DMS79 (cell line): Measurements from ENCODE around the gene MAST4.

Source experiments
- DNase-seq: peaks from one replicate; lab custom pipeline; 2025; lab: John Stamatoyannopoulos, UW

Gene MAST4

GRCh38 chr5:66874004-66874403 lies 277.8 kb downstream of the MAST4 start:
- DNase-seq: no peak

DNA sequence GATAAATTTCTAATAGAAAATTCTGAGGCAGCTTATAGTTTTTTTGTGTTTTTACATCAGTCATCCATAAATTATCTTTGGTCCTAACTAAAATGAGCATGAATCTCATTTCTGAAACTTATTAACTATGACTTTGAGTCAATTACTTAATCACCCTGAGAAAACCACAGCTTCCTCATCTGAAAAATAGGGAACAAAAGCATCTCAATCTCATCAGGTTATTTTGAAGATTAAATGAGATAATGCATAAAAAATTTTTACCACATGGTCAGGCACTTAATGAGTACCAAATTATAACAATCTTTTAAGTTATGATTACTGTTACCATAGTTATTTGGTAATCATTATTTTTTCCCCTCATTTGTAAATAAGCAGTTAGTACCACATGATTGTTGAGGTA lies 279.1 kb downstream of the MAST4 start:
- DNase-seq: no peak

DNA sequence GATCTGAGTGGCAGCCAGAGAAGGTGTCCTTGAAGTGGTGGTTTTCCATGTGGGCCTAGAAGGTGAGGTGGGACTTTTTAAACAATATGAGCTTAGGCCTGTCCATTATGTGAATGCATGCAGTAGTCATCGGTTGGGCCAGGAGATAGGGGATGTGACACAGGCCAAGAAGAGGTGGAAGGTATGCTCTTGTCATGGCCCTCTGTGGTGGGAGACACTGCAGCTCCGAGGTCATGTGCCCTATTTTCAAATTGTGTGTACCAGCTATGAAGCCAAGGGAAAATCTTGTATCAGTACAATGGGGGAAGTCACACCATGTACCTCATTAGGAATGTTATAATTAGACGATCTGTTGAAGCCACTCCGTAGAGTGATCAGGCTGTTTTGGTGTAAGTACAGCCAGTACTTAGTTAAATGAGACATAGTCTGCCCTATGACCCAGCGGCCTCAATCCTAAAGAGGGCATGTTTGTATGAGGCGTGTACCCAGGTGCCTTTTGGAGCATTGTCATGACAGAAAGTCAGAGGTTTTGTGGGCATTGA lies 280.1 kb downstream of the MAST4 start:
- no peak for DNase-seq

DNA sequence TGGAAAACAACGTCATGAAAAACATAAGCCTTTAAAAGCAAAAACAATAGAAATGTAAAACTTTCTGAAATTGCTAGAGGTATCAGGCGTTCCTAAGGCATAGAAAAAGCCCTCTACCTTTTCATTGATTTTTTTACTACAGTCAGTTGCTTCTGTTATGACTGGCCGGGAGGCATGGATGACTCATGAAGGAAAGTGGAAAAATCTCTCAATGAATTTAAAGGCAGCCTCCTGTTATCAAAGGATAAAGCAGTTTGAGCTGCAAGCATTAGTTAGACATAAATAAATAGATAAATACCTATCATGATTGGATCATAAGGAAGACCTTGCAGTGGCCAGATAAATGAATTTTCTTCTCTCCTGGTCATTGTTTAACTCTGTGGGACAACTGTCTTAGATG lies 281.6 kb downstream of the MAST4 start:
- DNase-seq: no peak

GRCh38 chr5:66880401-66880800 lies 284.2 kb downstream of the MAST4 start:
- no peak for DNase-seq

GRCh38 chr5:66881480-66882161 lies 285.4 kb downstream of the MAST4 start:
- DNase-seq: no peak

DNA sequence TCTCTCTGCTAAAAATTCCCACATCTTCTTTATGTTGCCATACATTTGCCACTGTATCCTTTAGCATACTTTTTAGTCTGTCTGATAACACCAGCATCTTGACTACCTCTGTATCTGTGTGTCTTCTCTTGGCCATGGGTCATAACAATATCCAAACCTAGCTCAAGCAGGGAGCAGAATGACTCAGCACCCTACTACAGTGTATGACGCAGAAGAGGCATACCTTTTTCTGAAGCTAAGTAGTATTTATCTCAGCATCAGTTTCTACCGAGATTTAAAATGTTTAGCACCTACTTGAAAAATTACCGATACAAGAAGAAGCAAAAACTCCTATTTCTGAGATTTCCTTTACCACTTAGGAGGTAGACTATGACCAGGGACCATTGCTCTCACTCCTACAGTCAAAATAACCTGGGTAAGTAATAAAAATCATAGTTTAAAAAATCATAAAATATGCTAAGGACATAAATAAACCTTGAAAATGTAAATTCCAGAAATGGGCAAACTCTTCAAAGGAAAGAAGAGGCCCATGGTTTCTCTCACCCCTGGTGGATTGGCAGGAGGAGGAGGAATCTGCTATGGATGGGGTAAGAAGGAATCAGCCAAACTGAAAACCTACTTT lies 286.5 kb downstream of the MAST4 start:
- DNase-seq: no peak

GRCh38 chr5:66884564-66885243 lies 288.5 kb downstream of the MAST4 start:
- DNase-seq: no peak

- DNase-seq: no peak
Observed at GRCh38 chr5:66886941-66887340, 290.7 kb downstream of the MAST4 start.

DNA sequence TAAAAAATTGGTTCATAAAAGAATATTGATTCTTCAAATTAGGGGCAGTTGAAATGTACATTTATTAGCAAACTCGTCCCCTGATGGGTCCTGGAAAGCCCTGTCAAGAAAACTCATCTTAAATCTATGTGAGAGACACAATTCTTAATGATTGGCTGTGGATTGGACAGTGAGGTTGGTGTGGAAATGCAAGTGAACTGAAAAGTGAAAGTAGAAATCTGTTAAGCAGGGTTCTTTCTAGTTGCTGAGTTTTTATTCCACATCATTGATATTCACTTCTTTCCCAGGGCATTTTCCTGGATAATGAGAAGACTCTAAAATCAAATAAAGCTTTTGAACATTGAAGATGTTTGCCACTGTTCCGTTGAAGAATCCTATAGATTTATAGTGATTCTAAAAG lies 292.4 kb downstream of the MAST4 start:
- no peak for DNase-seq

- DNase-seq: no peak
Observed at GRCh38 chr5:66889056-66889455, 292.9 kb downstream of the MAST4 start.

DNA sequence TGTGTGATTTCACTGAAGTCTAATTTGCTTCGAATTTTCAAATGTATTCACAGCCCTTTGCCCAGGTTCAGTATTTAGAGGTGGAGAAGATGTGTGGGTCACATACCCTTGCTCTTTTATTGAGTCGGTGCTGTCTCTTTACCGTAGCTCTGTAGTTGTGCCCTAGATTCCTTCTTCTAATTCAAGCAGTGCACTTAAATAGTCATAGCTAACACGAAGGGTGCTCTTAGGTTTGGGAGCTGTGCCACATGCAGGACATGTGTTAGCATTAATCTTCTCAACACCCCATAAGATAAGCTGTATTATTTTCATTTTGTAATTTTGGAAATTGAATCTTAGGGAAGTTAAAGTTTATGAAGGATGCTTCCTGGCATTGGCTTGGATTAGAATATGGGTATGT lies 293.3 kb downstream of the MAST4 start:
- no peak for DNase-seq

- DNase-seq: no peak
Observed at GRCh38 chr5:66891184-66891925, 295.2 kb downstream of the MAST4 start.

- DNase-seq: no peak
Observed at GRCh38 chr5:66892716-66893115, 296.5 kb downstream of the MAST4 start.

DNA sequence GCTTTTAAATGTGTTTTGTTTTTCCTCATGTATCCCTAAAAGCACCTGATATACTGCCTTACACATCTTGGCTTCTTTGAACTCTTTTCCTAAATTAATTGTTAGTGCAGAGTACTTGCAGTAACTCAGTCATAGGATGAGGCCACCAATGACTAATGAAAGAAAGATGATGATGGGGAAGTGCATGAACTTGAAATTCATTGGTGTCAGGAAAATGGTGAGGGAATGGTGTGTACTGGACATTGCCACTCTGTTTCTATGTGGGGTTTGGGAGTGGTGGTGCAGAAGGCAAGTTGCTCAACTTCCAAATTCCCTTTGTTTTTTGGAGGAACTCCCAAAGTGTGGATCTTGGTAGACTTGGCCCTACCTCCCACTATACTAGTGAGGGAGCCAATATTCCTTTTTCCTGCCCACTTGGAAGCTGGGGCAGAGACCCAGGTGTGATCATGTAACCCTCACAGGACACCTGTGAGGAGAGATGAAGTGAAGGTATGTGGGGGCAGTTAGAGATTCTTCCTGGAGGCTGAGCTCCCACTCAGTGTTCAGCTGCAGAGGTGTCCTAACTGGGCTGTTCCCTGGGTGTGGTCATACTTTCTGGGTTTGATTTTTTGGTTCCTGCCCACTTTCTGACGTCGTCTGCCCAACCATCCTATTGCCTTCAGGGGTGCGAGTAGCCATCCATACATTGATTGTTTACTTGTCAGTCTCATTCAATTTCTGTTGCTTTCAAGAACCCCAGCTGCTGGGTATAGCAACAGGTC lies 298.5 kb downstream of the MAST4 start:
- no peak for DNase-seq

- no peak for DNase-seq
Observed at GRCh38 chr5:66896171-66896570, 300.0 kb downstream of the MAST4 start.

DNA sequence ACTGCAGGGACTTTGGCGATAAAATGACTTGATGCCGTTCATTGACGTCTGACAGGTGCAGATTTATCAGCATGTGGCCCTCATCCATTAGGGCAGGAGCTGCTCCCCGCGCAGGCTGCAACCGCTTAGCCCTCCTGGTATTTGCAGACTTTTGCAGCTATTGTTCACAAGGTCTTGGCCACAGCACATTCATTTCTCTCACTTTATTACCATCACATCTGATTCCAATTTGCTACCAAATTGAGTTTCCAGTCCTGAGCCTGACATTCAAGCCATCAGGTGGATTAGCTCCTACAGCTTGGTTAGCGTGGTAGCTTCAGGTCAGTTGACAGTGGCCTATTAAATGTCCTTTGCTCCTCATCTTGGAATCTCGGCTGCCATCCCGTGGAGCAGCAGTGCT lies 301.2 kb downstream of the MAST4 start:
- DNase-seq: no peak

DNA sequence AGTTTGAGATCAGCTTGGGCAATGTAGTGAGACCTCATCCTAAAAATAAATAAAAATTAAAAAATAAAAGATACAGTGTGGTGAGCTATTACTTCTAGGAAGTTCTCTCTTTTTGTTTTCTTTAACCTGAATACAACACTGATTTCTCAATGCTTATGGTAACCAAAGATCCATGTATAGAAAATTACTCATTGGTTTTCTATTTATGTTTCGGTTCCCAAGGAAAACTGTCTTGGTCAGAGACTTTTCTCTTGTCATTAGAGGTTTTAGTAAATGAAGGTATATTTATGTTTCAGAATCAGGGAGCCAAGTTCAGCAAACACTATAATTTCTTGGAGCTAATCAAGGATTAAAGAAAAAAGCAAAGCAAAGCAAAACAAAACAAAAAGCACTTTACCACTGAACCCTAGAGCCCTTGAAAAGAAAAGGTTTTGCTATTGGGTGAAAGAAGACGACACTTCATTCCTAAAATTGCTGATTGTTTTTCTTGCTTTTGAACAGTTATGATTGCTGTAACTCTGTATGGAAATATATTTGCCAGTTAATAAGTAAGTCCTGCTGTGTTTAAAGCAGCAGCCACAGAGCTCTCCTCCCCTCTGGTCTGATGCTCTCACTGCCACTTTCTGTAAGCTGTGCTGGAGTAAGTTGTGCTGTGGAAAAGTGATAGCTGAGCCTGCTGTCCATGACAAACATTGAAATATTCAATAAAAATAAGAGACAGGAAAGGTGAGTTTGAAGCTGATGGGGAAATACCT lies 302.2 kb downstream of the MAST4 start:
- DNase-seq: no peak

DNA sequence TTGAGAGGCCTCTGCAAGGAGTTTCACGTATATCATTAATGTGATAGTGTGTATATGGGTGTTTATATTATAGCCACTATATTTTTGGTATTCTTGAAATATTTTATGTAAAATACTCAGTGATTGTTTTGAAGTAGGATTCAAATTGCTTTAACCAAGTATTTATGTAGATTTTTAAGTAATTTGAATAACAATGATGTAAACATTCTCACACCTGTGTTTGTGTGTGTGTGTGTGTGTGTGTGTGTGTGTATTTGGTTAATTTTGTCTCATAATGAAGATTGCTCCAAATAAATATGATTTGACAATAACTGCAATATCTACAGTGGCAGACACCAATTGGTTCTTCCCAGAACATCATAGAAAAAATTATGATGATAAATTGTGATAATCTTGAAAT lies 307.0 kb downstream of the MAST4 start:
- no peak for DNase-seq

DNA sequence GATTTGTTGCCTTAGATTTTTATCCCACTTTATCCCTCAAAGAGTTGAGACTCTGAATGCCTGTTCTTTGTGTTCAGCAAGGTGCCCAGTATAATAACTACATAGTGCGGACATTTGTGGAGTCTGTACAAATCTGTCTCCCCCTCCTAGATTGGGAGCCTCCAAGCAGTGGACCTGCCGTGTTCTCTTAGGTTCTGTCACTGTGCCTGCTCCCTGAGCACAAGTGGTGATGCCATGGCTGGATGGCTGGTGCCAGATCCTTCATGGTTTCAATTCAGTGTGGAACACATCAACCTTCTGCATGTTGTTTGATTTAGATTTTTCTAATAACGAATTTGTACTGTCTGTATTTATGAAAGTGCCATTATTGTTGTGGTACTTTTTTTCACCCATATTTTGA lies 307.5 kb downstream of the MAST4 start:
- DNase-seq: no peak

DNA sequence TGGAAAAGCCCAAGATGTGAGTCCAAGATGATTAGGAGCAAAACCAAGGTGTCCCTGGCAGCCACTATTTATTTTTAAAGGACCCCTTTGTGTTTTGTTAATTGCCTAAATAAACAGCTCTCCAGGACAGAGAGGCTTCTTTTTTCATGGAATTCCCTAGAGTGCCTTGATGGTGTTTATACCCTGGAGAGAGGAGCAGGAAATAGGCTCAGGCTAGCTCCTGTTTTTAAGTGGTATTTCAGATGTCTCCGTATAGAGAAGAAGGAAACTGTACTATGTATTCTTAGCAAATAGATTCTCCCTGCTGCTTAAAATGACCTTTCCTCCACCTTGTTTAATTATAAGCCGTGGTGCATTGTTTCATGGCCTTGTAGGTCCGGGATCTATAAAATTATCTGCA lies 308.0 kb downstream of the MAST4 start:
- no peak for DNase-seq
